B cell (primary cell): ENCODE data around the gene HAND2. TPM values are rescaled to one million over a fixed set of nuclear protein-coding genes. Genes with fewer than 3 reads are reported as not detected.

Experiments used
- polyA plus RNA-seq: library from polyadenylated mRNA; depleted of rRNA; stranded (reverse); fragments of >200 nt; gene quantifications from 2 replicates; pipeline ENCODE4 v1.2.3, GENCODE V29; 2012
- total RNA-seq, 2 donors: library from RNA; stranded (reverse); fragments of 120-200 nt in 1 of 2; gene quantifications; 1 replicate in 1 of 2; 2 replicates in 1 of 2; pipeline versions ENCODE4 v1.2.3 to v1.2.4, GENCODE V29; 2013 to 2022

The HAND2 gene
- total and polyA plus RNA-seq, 2 donors (not counting 1 experiment from before 2014, with no cell fraction given), result not detected

Other genes with a start within 250 kb of the HAND2 start
- gene HMGB2, start 195.9 kb downstream of the HAND2 start, total RNA-seq, result 81.5 and 82.5 TPM in 2 replicates
- gene HMGB2, start 195.9 kb downstream of the HAND2 start, polyA plus RNA-seq, result 44.1 and 90.9 TPM in 2 replicates
- 2.5 and 2.7 TPM in 2 replicates for gene SAP30, start 159.3 kb downstream of the HAND2 start, total RNA-seq
- gene SAP30, start 159.3 kb downstream of the HAND2 start, polyA plus RNA-seq, result 3.5 and 4.8 TPM in 2 replicates
- not detected in 2 replicates for gene SCRG1, start 131.1 kb downstream of the HAND2 start, total RNA-seq
- not detected in 2 replicates for gene SCRG1, start 131.1 kb downstream of the HAND2 start, polyA plus RNA-seq